Measurements from ENCODE around the gene IL4. TPM values are rescaled to one million over a fixed set of nuclear protein-coding genes. Genes with fewer than 3 reads are reported as not detected.
A peak's percentile ranks its signal among the peaks of the same experiment; 100 is the strongest.
"Not testable (repeated sequence)": the region's sequence is repeated elsewhere in the genome, so short reads cannot be mapped to it uniquely, and the experiment has no call there.

Gene IL4
- not detected in 2 replicates for polyA plus RNA-seq (2011; rRNA removed)
- not detected in 2 replicates for polyA minus RNA-seq (2011; rRNA and poly(A)+ RNA removed)

- no peaks in the 10 kb centered on the region for H3K36me3 ChIP-seq (ENCODE audit: control insufficient read depth, insufficient read depth, low read length)
- DNase-seq (ENCODE audit: low read depth), result no peak
- POLR2A ChIA-PET, result no interaction called here
- CTCF ChIA-PET, result interaction anchor here (0.6 to 1.5 kb wide), 3 partner anchors 98 to 1053 kb away, joined by 3 to 4 read pairs (median 3); no protein-coding TSS in a partner anchor
- H3K4me3 ChIP-seq (ENCODE audit: low read depth, low read length), result peak within 1 kb of the TSS; percentile 22
- TF ChIP-seq CTCF (IDR thresholded peaks at IDR 0.05; ENCODE audit: insufficient read depth, low read depth, low read length), result no peak
- no peaks in the 10 kb centered on the region for H3K27me3 ChIP-seq (ENCODE audit: control insufficient read depth, insufficient read depth, low read length)
Observed at GRCh38 chr5:132673939-132674630, at the start of gene IL4. IL4 (plus strand) TSS chr5:132673989; CDS start chr5:132674051, 62 bp downstream.

- Histone ChIP-seq H3K4me3 (ENCODE audit: low read depth, low read length) (no peak overlapping the region), H3K36me3 (ENCODE audit: control insufficient read depth, insufficient read depth, low read length) (peaks cover 2% of the 10 kb centered on the region; the same call in 1 of the 2 replicates), H3K27me3 (ENCODE audit: control insufficient read depth, insufficient read depth, low read length) (no peaks in the 10 kb centered on the region)
- CTCF ChIA-PET, result interaction anchor here (1.3 kb wide), 1 partner anchor 102 kb away, joined by 3 read pairs; no protein-coding TSS in a partner anchor
- POLR2A ChIA-PET, result no interaction called here
- TF ChIP-seq CTCF (IDR thresholded peaks at IDR 0.05; ENCODE audit: insufficient read depth, low read depth, low read length), result no peak
- DNase-seq (ENCODE audit: low read depth), result no peak
Observed at GRCh38 chr5:132627470-132627869, 46.3 kb upstream of the IL4 start.

- ChIA-PET CTCF (no interaction called here), POLR2A (no interaction called here)
- no peak for TF ChIP-seq CTCF (IDR thresholded peaks at IDR 0.05; ENCODE audit: insufficient read depth, low read depth, low read length)
- Histone ChIP-seq H3K27me3 (ENCODE audit: control insufficient read depth, insufficient read depth, low read length) (no peaks in the 10 kb centered on the region), H3K36me3 (ENCODE audit: control insufficient read depth, insufficient read depth, low read length) (peaks cover 2% of the 10 kb centered on the region; the same call in 1 of the 2 replicates), H3K4me3 (ENCODE audit: low read depth, low read length) (no peak overlapping the region)
- no peak for DNase-seq (ENCODE audit: low read depth)
Observed at GRCh38 chr5:132628814-132629213, 45.0 kb upstream of the IL4 start.

GRCh38 chr5:132629230-132629944, 44.4 kb upstream of the IL4 start:
- Histone ChIP-seq H3K36me3 (ENCODE audit: control insufficient read depth, insufficient read depth, low read length) (peaks cover 2% of the 10 kb centered on the region; the same call in 1 of the 2 replicates), H3K27me3 (ENCODE audit: control insufficient read depth, insufficient read depth, low read length) (no peaks in the 10 kb centered on the region), H3K4me3 (ENCODE audit: low read depth, low read length) (no peak overlapping the region)
- DNase-seq (ENCODE audit: low read depth), result no peak
- POLR2A ChIA-PET, result no interaction called here
- no peak for TF ChIP-seq CTCF (IDR thresholded peaks at IDR 0.05; ENCODE audit: insufficient read depth, low read depth, low read length)
- CTCF ChIA-PET, result interaction anchor here (0.6 to 1.0 kb wide), 3 partner anchors 35 to 114 kb away, joined by 3 read pairs; no protein-coding TSS in a partner anchor

- CTCF ChIA-PET, result interaction anchor here (0.6 to 1.1 kb wide), 2 partner anchors 9 to 77 kb away, joined by 4 read pairs; partner anchors contain the start of gene RAD50
- H3K27me3 ChIP-seq (ENCODE audit: control insufficient read depth, insufficient read depth, low read length); DNase-seq (ENCODE audit: low read depth); H3K36me3 ChIP-seq (ENCODE audit: control insufficient read depth, insufficient read depth, low read length); POLR2A ChIA-PET; H3K4me3 ChIP-seq (ENCODE audit: low read depth, low read length): not testable (repeated sequence)
Observed at GRCh38 chr5:132633587-132633986, 40.2 kb upstream of the IL4 start.
